Hepatocyte (in vitro differentiated cells): ENCODE data around the gene BUB1. TPM values are rescaled to one million over a fixed set of nuclear protein-coding genes. Genes with fewer than 3 reads are reported as not detected.

Experiments
- DNase-seq: peaks from one replicate; pipeline ENCODE4 v3.0.0-alpha.2; 2016; ENCODE audit warnings: low spot score
- H2AFZ ChIP-seq: fragments of 200-600 bp; sonication (generic); 2 replicates; pipeline ENCODE4 v1.6.0; 2016; ENCODE audit warnings: antibody characterized with exemption, mild to moderate bottlenecking
- H3K27ac ChIP-seq: fragments of 200-600 bp; sonication (generic); 2 replicates; pipeline ENCODE4 v1.5.1; 2016; ENCODE audit warnings: mild to moderate bottlenecking
- H3K27me3 ChIP-seq: fragments of 200-600 bp; sonication (generic); 2 replicates; pipeline ENCODE4 v1.6.1; 2016
- H3K36me3 ChIP-seq: fragments of 200-600 bp; sonication (generic); replicated peaks from 2 replicates; pipeline ENCODE4 v1.5.1; 2016; ENCODE audit warnings: low read depth; ENCODE audit not compliant: insufficient read depth
- H3K4me1 ChIP-seq: fragments of 200-600 bp; sonication (generic); 2 replicates; pipeline ENCODE4 v1.5.1; 2016; ENCODE audit warnings: mild to moderate bottlenecking, moderate library complexity; ENCODE audit not compliant: insufficient read depth
- H3K4me2 ChIP-seq: fragments of 200-600 bp; sonication (generic); 2 replicates; pipeline ENCODE4 v1.6.0; 2016
- H3K4me3 ChIP-seq: fragments of 200-600 bp; sonication (generic); 2 replicates; pipeline ENCODE4 v1.5.1; 2016; ENCODE audit warnings: mild to moderate bottlenecking
- H3K79me2 ChIP-seq: fragments of 200-600 bp; sonication (generic); 2 replicates; pipeline ENCODE4 v1.6.0; 2017; ENCODE audit warnings: mild to moderate bottlenecking
- H3K9me2 ChIP-seq: fragments of 200-600 bp; sonication (generic); replicated peaks from 2 replicates; pipeline ENCODE4 v1.6.0; 2017; ENCODE audit warnings: mild to moderate bottlenecking; ENCODE audit not compliant: insufficient read depth
- H3K9me3 ChIP-seq: fragments of 200-600 bp; sonication (generic); 2 replicates; pipeline ENCODE4 v1.5.1; 2016; ENCODE audit warnings: low read depth, mild to moderate bottlenecking
- H4K20me1 ChIP-seq: fragments of 200-600 bp; sonication (generic); 2 replicates; pipeline ENCODE4 v1.6.0; 2016; ENCODE audit warnings: mild to moderate bottlenecking; ENCODE audit not compliant: insufficient read depth, poor library complexity, severe bottlenecking
- CTCF ChIP-seq: fragments of 200-600 bp; sonication (generic); IDR thresholded peaks from 2 replicates; pipeline ENCODE4 v1.5.1; 2016; ENCODE audit warnings: antibody characterized with exemption, mild to moderate bottlenecking; ENCODE audit not compliant: poor library complexity
- EZH2 ChIP-seq: fragments of 200-600 bp; sonication (generic); IDR thresholded peaks from 2 replicates; pipeline ENCODE4 v1.6.1; 2016; ENCODE audit warnings: antibody characterized with exemption, mild to moderate bottlenecking, borderline replicate concordance
- EZH2phosphoT487 ChIP-seq: fragments of 200-600 bp; sonication (generic); IDR thresholded peaks from one replicate; pipeline ENCODE4 v1.6.1; 2018; ENCODE audit warnings: antibody characterized with exemption, mild to moderate bottlenecking, low read depth, moderate library complexity; ENCODE audit not compliant: unreplicated experiment, severe bottlenecking
- WGBS: methylation state at CpG from one replicate; pipeline ENCODE4 v1.1.6; 2016; ENCODE audit warnings: low lambda C conversion rate; ENCODE audit errors: missing lambda C conversion rate; 5-methylcytosine and 5-hydroxymethylcytosine counted together
- polyA plus RNA-seq: library from polyadenylated mRNA; unstranded; fragments of >200 nt; fragmentation: Nextera tagmentation; extraction: Ambion mirVana; gene quantifications from 2 replicates; pipeline ENCODE4 v1.2.1, GENCODE V29; 2016
- total RNA-seq: library from RNA; depleted of rRNA; stranded (reverse); fragments of >200 nt; gene quantifications from 2 replicates; pipeline ENCODE4 v1.2.3, GENCODE V29; 2014

BUB1 gene
- total and polyA plus RNA-seq, 2 experiments from 2014 or later, result 5.8 to 12.4 TPM

- H3K27me3 ChIP-seq, result peaks cover 25% of the 10 kb centered on the region
Measured at GRCh38 chr2:110725370-110725769, 47.5 kb upstream of the BUB1 start.

GRCh38 chr2:110724820-110725219, 47.0 kb upstream of the BUB1 start:
- Histone ChIP-seq H2AFZ (no peak overlapping the region), H3K27ac (no peak overlapping the region), H3K9me3 (no peaks in the 10 kb centered on the region), H3K79me2 (no peaks in the 10 kb centered on the region), H3K4me2 (no peak overlapping the region), H3K36me3 (no peaks in the 10 kb centered on the region), H3K4me1 (no peaks in the 10 kb centered on the region), H4K20me1 (no peaks in the 10 kb centered on the region), H3K4me3 (no peak overlapping the region), H3K27me3 (peaks cover 19% of the 10 kb centered on the region), H3K9me2 (no peaks in the 10 kb centered on the region)
- TF ChIP-seq EZH2 (no peak), CTCF (no peak)
- DNase-seq, result no peak
- WGBS, result no CpG with 5 or more reads among the region's 2 CpGs

More at GRCh38 chr2:110725370-110725769, 47.5 kb upstream of the BUB1 start:
- no peak for DNase-seq
- TF ChIP-seq CTCF (no peak), EZH2phosphoT487 (no peak), EZH2 (no peak)
- H3K4me3 ChIP-seq, result no peak overlapping the region
- no peak overlapping the region for H2AFZ ChIP-seq
- H3K79me2 ChIP-seq, result no peaks in the 10 kb centered on the region
- no peaks in the 10 kb centered on the region for H3K36me3 ChIP-seq
- no peaks in the 10 kb centered on the region for H3K4me1 ChIP-seq
- H3K27ac ChIP-seq, result no peak overlapping the region
- H3K9me2 ChIP-seq, result no peaks in the 10 kb centered on the region
- H3K9me3 ChIP-seq, result no peaks in the 10 kb centered on the region
- whole genome bisulfite sequencing, result 86% methylated on average over 9 of the region's 9 CpGs
- no peak overlapping the region for H3K4me2 ChIP-seq
- H4K20me1 ChIP-seq, result no peaks in the 10 kb centered on the region

GRCh38 chr2:110720547-110720946, 42.7 kb upstream of the BUB1 start:
- no peaks in the 10 kb centered on the region for H3K79me2 ChIP-seq
- 82% methylated on average over 5 of the region's 5 CpGs for WGBS
- TF ChIP-seq CTCF (no peak), EZH2phosphoT487 (no peak), EZH2 (no peak)

GRCh38 chr2:110718990-110719389, 41.1 kb upstream of the BUB1 start:
- no peaks in the 10 kb centered on the region for H3K9me3 ChIP-seq
- H3K4me2 ChIP-seq, result no peak overlapping the region
- no peaks in the 10 kb centered on the region for H3K36me3 ChIP-seq
- no peak for DNase-seq
- H4K20me1 ChIP-seq, result no peaks in the 10 kb centered on the region
- H3K27ac ChIP-seq, result no peak overlapping the region
- no peak overlapping the region for H2AFZ ChIP-seq
- no peaks in the 10 kb centered on the region for H3K9me2 ChIP-seq
- H3K79me2 ChIP-seq, result no peaks in the 10 kb centered on the region
- no peak overlapping the region for H3K4me3 ChIP-seq
- H3K4me1 ChIP-seq, result peaks cover 4% of the 10 kb centered on the region
- WGBS, result 90% methylated on average over 2 of the region's 2 CpGs
- no peak for TF ChIP-seq CTCF
- no peak for TF ChIP-seq EZH2
- H3K27me3 ChIP-seq, result peaks cover 10% of the 10 kb centered on the region

More at GRCh38 chr2:110720547-110720946, 42.7 kb upstream of the BUB1 start:
- Histone ChIP-seq H2AFZ (no peak overlapping the region), H3K4me3 (no peak overlapping the region), H3K36me3 (no peaks in the 10 kb centered on the region), H3K27me3 (peaks cover 10% of the 10 kb centered on the region), H3K9me2 (no peaks in the 10 kb centered on the region), H3K4me2 (no peak overlapping the region), H3K27ac (no peak overlapping the region), H3K4me1 (no peaks in the 10 kb centered on the region), H4K20me1 (no peaks in the 10 kb centered on the region), H3K9me3 (no peaks in the 10 kb centered on the region)
- DNase-seq, result no peak
